ENCODE measurements around the gene BPI. TPM values are rescaled to one million over a fixed set of nuclear protein-coding genes. Genes with fewer than 3 reads are reported as not detected.

The BPI gene
- total RNA-seq, 1 experiment from 2014 or later: not detected

- Histone ChIP-seq H2BK20ac (ENCODE audit: low read depth, low read length, poor library complexity, severe bottlenecking) (no peak overlapping the region), H3K23ac (ENCODE audit: insufficient read length, low read depth, low read length) (no peak overlapping the region), H3K79me1 (ENCODE audit: insufficient read depth, low read depth, low read length, poor library complexity, severe bottlenecking) (no peaks in the 10 kb centered on the region), H3K23me2 (ENCODE audit: insufficient read length, low read depth, low read length, poor library complexity, severe bottlenecking) (no peaks in the 10 kb centered on the region), H3K27ac (ENCODE audit: insufficient read length, low read depth, low read length) (no peak overlapping the region), H2AFZ (ENCODE audit: low read length) (no peak overlapping the region), H2BK12ac (ENCODE audit: insufficient read length, low read depth, low read length) (no peak overlapping the region), H3K27me3 (ENCODE audit: insufficient read depth, low read length) (no peaks in the 10 kb centered on the region; the same call in 1 of the 2 replicates), H2BK15ac (ENCODE audit: low read depth, low read length) (no peak overlapping the region), H2AK5ac (ENCODE audit: insufficient read length, low read length) (no peak overlapping the region), H4K8ac (replicated peaks; ENCODE audit: insufficient read length, low read depth, low read length) (no peak overlapping the region), H2BK120ac (ENCODE audit: low read depth, low read length, poor library complexity, severe bottlenecking) (no peak overlapping the region), H3K4me2 (ENCODE audit: insufficient read depth, insufficient read length, low read length) (no peak overlapping the region), H3K18ac (ENCODE audit: insufficient read length, low read depth, low read length) (no peak overlapping the region), H3K14ac (ENCODE audit: insufficient read depth, low read length) (no peak overlapping the region), H3K9me3 (ENCODE audit: control insufficient read depth, low read depth, low read length) (no peaks in the 10 kb centered on the region), H3T11ph (ENCODE audit: low read length) (no peak overlapping the region), H4K91ac (ENCODE audit: insufficient read length, low read depth, low read length) (no peak overlapping the region), H3K79me2 (ENCODE audit: insufficient read depth, low read length) (no peaks in the 10 kb centered on the region), H3K4ac (ENCODE audit: low read depth, low read length) (no peak overlapping the region), H4K5ac (ENCODE audit: insufficient read length, low read depth, low read length) (no peak overlapping the region), H3K4me1 (ENCODE audit: insufficient read depth, low read length) (peaks cover 8% of the 10 kb centered on the region; the same call in 1 of the 2 replicates), H2BK5ac (ENCODE audit: insufficient read length, low read length) (no peak overlapping the region), H3K9ac (ENCODE audit: extremely low read depth, insufficient read length, low read length) (no peak overlapping the region), H4K20me1 (ENCODE audit: control insufficient read depth, insufficient read depth, insufficient read length) (no peaks in the 10 kb centered on the region), H3K56ac (ENCODE audit: insufficient read length, low read depth, low read length) (no peak overlapping the region)
- no CpG with 5 or more reads among the region's 3 CpGs for WGBS (ENCODE audit: extremely low coverage, insufficient read length, low lambda C conversion rate)
- Mint-ChIP-seq H3K27me3 (ENCODE audit: low read depth) (peaks cover 5% of the 10 kb centered on the region), H3K4me1 (peaks cover 59 to 65% of the 10 kb centered on the region in 2 experiments), H3K27ac (no peak overlapping the region), H3K4me3 (no peak overlapping the region), H3K36me3 (ENCODE audit: insufficient read depth in 1 of 3, low read depth in 3 of 3) (peaks cover 2 to 6% (median 5%) of the 10 kb centered on the region in 3 experiments; a peak in 5 of 7 replicates), H3K9me3 (peaks cover 5 to 6% of the 10 kb centered on the region in 2 experiments)
- no peak for DNase-seq
- TF ChIP-seq CTCF (conservative IDR thresholded peaks at IDR 0.05): no peak
Measured at GRCh38 chr20:38339997-38340396, 36.0 kb downstream of the BPI start.
